ENCODE results near the gene LRR1. TPM values are rescaled to one million over a fixed set of nuclear protein-coding genes. Genes with fewer than 3 reads are reported as not detected.

The LRR1 gene
- total RNA-seq, 1 experiment from 2014 or later, result 27.3 TPM

GRCh38 chr14:49620182-49621113 lies 21.7 kb downstream of the LRR1 start, which contains the start of the genes MGAT2 and RPL36AL:
Gene MGAT2, plus strand, starts transcription at chr14:49620799. Its CDS starts 470 bp downstream, at chr14:49621269.
Gene RPL36AL, minus strand, starts transcription at chr14:49620626. Its CDS starts 1,522 bp downstream, at chr14:49619104.
- Mint-ChIP-seq H3K9me3 (ENCODE audit: low read depth, unreplicated experiment) (no peaks in the 10 kb centered on the region), H3K27me3 (ENCODE audit: unreplicated experiment) (no peaks in the 10 kb centered on the region), H3K4me1 (ENCODE audit: low read depth, unreplicated experiment) (peaks cover 17% of the 10 kb centered on the region), H3K27ac (ENCODE audit: unreplicated experiment) (peak within 1 kb of the TSS; percentile 99), H3K36me3 (ENCODE audit: insufficient read depth, unreplicated experiment) (peaks cover 67% of the 10 kb centered on the region), H3K4me3 (ENCODE audit: low read depth, unreplicated experiment) (peak within 1 kb of the TSS; percentile 95)
- BruUV-seq (replicated peaks), result no TSS peak
- DNase-seq, result peak; percentile 99
- CTCF ChIA-PET, result interaction anchor here (0.6 to 2.5 kb wide), 4 partner anchors 14 to 425 kb away, joined by 3 to 12 read pairs (median 4); no protein-coding TSS in a partner anchor
- intact Hi-C loops (cut with micrococcal nuclease; ENCODE audit: unreplicated experiment), result no loop called here
- TF ChIP-seq CTCF (IDR thresholded peaks at IDR 0.05; ENCODE audit: unreplicated experiment), result no peak

GRCh38 chr14:49621114-49621881 lies 22.6 kb downstream of the LRR1 start:
- TF ChIP-seq CTCF (IDR thresholded peaks at IDR 0.05; ENCODE audit: unreplicated experiment), result no peak
- Mint-ChIP-seq H3K27me3 (ENCODE audit: unreplicated experiment) (no peaks in the 10 kb centered on the region), H3K36me3 (ENCODE audit: insufficient read depth, unreplicated experiment) (peaks cover 66% of the 10 kb centered on the region), H3K4me1 (ENCODE audit: low read depth, unreplicated experiment) (peaks cover 17% of the 10 kb centered on the region), H3K4me3 (ENCODE audit: low read depth, unreplicated experiment) (peak overlapping the region; percentile 95), H3K27ac (ENCODE audit: unreplicated experiment) (peak overlapping the region; percentile 99), H3K9me3 (ENCODE audit: low read depth, unreplicated experiment) (no peaks in the 10 kb centered on the region)
- peak; percentile 64 for DNase-seq
- CTCF ChIA-PET, result interaction anchor here (2.5 kb wide), 1 partner anchor 13 kb away, joined by 12 read pairs; no protein-coding TSS in a partner anchor
- BruUV-seq (replicated peaks), result no TSS peak
- intact Hi-C loops (cut with micrococcal nuclease; ENCODE audit: unreplicated experiment), result no loop called here

- Mint-ChIP-seq H3K27me3 (ENCODE audit: unreplicated experiment) (no peaks in the 10 kb centered on the region), H3K27ac (ENCODE audit: unreplicated experiment) (peak overlapping the region; percentile 67), H3K4me3 (ENCODE audit: low read depth, unreplicated experiment) (peak overlapping the region; percentile 95), H3K9me3 (ENCODE audit: low read depth, unreplicated experiment) (no peaks in the 10 kb centered on the region), H3K36me3 (ENCODE audit: insufficient read depth, unreplicated experiment) (peaks cover 64% of the 10 kb centered on the region), H3K4me1 (ENCODE audit: low read depth, unreplicated experiment) (peaks cover 17% of the 10 kb centered on the region)
- CTCF ChIA-PET, result interaction anchor here (2.5 kb wide), 1 partner anchor 12 kb away, joined by 12 read pairs; no protein-coding TSS in a partner anchor
- no peak for TF ChIP-seq CTCF (IDR thresholded peaks at IDR 0.05; ENCODE audit: unreplicated experiment)
- intact Hi-C loops (cut with micrococcal nuclease; ENCODE audit: unreplicated experiment), result no loop called here
- BruUV-seq (replicated peaks), result no TSS peak
- no peak for DNase-seq
These were observed 23.4 kb downstream of the LRR1 start for GRCh38 chr14:49622022-49622607.

GRCh38 chr14:49623387-49623786 lies 24.6 kb downstream of the LRR1 start:
- DNase-seq, result no peak
- Mint-ChIP-seq H3K27ac (ENCODE audit: unreplicated experiment) (no peak overlapping the region), H3K27me3 (ENCODE audit: unreplicated experiment) (no peaks in the 10 kb centered on the region), H3K9me3 (ENCODE audit: low read depth, unreplicated experiment) (no peaks in the 10 kb centered on the region), H3K4me3 (ENCODE audit: low read depth, unreplicated experiment) (peak overlapping the region; percentile 95), H3K4me1 (ENCODE audit: low read depth, unreplicated experiment) (peaks cover 7% of the 10 kb centered on the region), H3K36me3 (ENCODE audit: insufficient read depth, unreplicated experiment) (peaks cover 59% of the 10 kb centered on the region)
- no peak for TF ChIP-seq CTCF (IDR thresholded peaks at IDR 0.05; ENCODE audit: unreplicated experiment)
- no TSS peak for BruUV-seq (replicated peaks)
- CTCF ChIA-PET, result interaction anchor here (0.5 to 1.0 kb wide), 2 partner anchors 11 to 147 kb away, joined by 3 to 4 read pairs; partner anchors contain the start of gene DNAAF2
- intact Hi-C loops (cut with micrococcal nuclease; ENCODE audit: unreplicated experiment), result no loop called here
